H1 (cell line): ENCODE measurements around the gene RNF10. TPM values are rescaled to one million over a fixed set of nuclear protein-coding genes. Genes with fewer than 3 reads are reported as not detected.

Experiments
- CTCF ChIA-PET: fragments of 300-600 bp; sonication (Branson Sonifier 250); formaldehyde crosslinking; loops from one replicate; lab custom pipeline; 2021; ENCODE audit not compliant: partially characterized antibody; lab: Charles Lee
- POLR2A ChIA-PET: fragments of 300-600 bp; sonication (Branson Sonifier 250); formaldehyde crosslinking; loops from one replicate; lab custom pipeline; 2021; ENCODE audit warnings: inconsistent platforms; ENCODE audit not compliant: partially characterized antibody; lab: Charles Lee
- DNase-seq, 2 experiments: peaks; one replicate each; pipeline versions ENCODE4 v3.0.0 to v3.0.0-alpha.2; 2010 to 2022; ENCODE audit warnings: low spot score in 2 of 2, low read depth in 1 of 2, mixed read lengths in 1 of 2
- FAIRE-seq: peaks from 2 replicates; lab custom pipeline; 2011; peaks lifted over from hg19 to GRCh38; lab: Jason Lieb, UNC
- H2AFZ ChIP-seq: 2 replicates; pipeline ENCODE4 v1.8.1; 2012; ENCODE audit warnings: low read length, inconsistent platforms
- H2AK5ac ChIP-seq: 2 replicates; pipeline ENCODE4 v1.6.1; 2013; ENCODE audit warnings: low read depth, low read length
- H2BK120ac ChIP-seq: replicated peaks from 2 replicates; pipeline ENCODE3; 2013; ENCODE audit warnings: low read depth, low read length, inconsistent platforms
- H2BK12ac ChIP-seq: 2 replicates; pipeline ENCODE4 v1.6.1; 2013; ENCODE audit warnings: low read depth, low read length
- H2BK15ac ChIP-seq: 2 replicates; pipeline ENCODE4 v1.6.1; 2013; ENCODE audit warnings: low read length
- H2BK20ac ChIP-seq: 2 replicates; pipeline ENCODE4 v1.6.1; 2013; ENCODE audit warnings: low read length
- H2BK5ac ChIP-seq: 2 replicates; pipeline ENCODE4 v1.6.1; 2013; ENCODE audit warnings: low read depth, low read length
- H3K14ac ChIP-seq: 2 replicates; pipeline ENCODE4 v1.6.1; 2013; ENCODE audit warnings: inconsistent platforms; ENCODE audit not compliant: insufficient read length
- H3K18ac ChIP-seq: 2 replicates; pipeline ENCODE4 v1.6.1; 2013; ENCODE audit warnings: low read length; ENCODE audit errors: extremely low read depth
- H3K23ac ChIP-seq: 2 replicates; pipeline ENCODE4 v1.6.1; 2013; ENCODE audit warnings: inconsistent platforms; ENCODE audit not compliant: insufficient read length
- H3K23me2 ChIP-seq: 2 replicates; pipeline ENCODE4 v1.6.1; 2013; ENCODE audit warnings: low read depth, low read length
- H3K27ac ChIP-seq: 2 replicates; pipeline ENCODE4 v1.6.1; 2011; ENCODE audit warnings: low read depth, low read length, inconsistent platforms
- H3K27me3 ChIP-seq, 4 experiments: replicated peaks in 1 of 4; 1 replicate in 1 of 4; 2 replicates in 3 of 4; pipeline versions ENCODE4 v1.6.1 to v1.8.1; 2011 to 2013; ENCODE audit warnings: low read length in 3 of 4, mild to moderate bottlenecking in 3 of 4, inconsistent platforms in 2 of 4, mixed read lengths in 2 of 4, moderate library complexity in 1 of 4; ENCODE audit not compliant: control insufficient read depth in 3 of 4, insufficient read depth in 3 of 4; ENCODE audit errors: extremely low read depth in 1 of 4
- H3K36me3 ChIP-seq, 4 experiments: 2 replicates each; pipeline versions ENCODE4 v1.6.1 to v1.8.1; 2011 to 2013; ENCODE audit warnings: mild to moderate bottlenecking in 4 of 4, low read length in 3 of 4, moderate library complexity in 2 of 4, control low read depth in 1 of 4, inconsistent platforms in 1 of 4; ENCODE audit not compliant: insufficient read depth in 4 of 4, control insufficient read depth in 2 of 4
- H3K4ac ChIP-seq: replicated peaks from 2 replicates; pipeline ENCODE3; 2013; ENCODE audit warnings: low read length, low read depth, mixed read lengths, inconsistent platforms; ENCODE audit not compliant: insufficient read length
- H3K4me1 ChIP-seq, 4 experiments: replicated peaks in 1 of 4; 1 replicate in 1 of 4; 2 replicates in 3 of 4; pipeline versions ENCODE4 v1.6.1 to v1.8.1; 2011 to 2013; ENCODE audit warnings: low read length in 3 of 4, inconsistent platforms in 2 of 4, mixed read lengths in 1 of 4; ENCODE audit not compliant: insufficient read depth in 4 of 4, control insufficient read depth in 3 of 4
- H3K4me2 ChIP-seq, 2 experiments: 2 replicates each; pipeline versions ENCODE4 v1.6.1 to v1.8.1; 2011 to 2013; ENCODE audit warnings: low read depth in 2 of 2, low read length in 2 of 2, control low read depth in 1 of 2, inconsistent platforms in 1 of 2, mild to moderate bottlenecking in 1 of 2; ENCODE audit not compliant: insufficient read depth in 1 of 2
- H3K4me3 ChIP-seq, 4 experiments: fragments of 200-600, 300-600 bp in 1 of 4; sonication (generic), shearing (Covaris generic), sonication (Bioruptor Twin) in 1 of 4; 2 replicates each; pipeline versions ENCODE4 v1.5.1 to v1.8.1; 2011 to 2016; ENCODE audit warnings: low read length in 4 of 4, low read depth in 3 of 4, control low read depth in 2 of 4, inconsistent platforms in 2 of 4, mild to moderate bottlenecking in 2 of 4, mixed read lengths in 1 of 4, moderate library complexity in 1 of 4; ENCODE audit not compliant: insufficient read depth in 2 of 4; ENCODE audit errors: extremely low read depth in 1 of 4
- H3K56ac ChIP-seq: replicated peaks from 2 replicates; pipeline ENCODE3; 2013; ENCODE audit warnings: low read depth, mild to moderate bottlenecking, mixed read lengths, low read length, inconsistent platforms; ENCODE audit not compliant: insufficient read length
- H3K79me1 ChIP-seq: 2 replicates; pipeline ENCODE4 v1.6.1; 2013; ENCODE audit warnings: low read depth, low read length, control low read depth
- H3K79me2 ChIP-seq, 2 experiments: 2 replicates each; pipeline versions ENCODE4 v1.6.1 to v1.8.1; 2012 to 2013; ENCODE audit warnings: low read length in 2 of 2, mild to moderate bottlenecking in 2 of 2, inconsistent platforms in 1 of 2; ENCODE audit not compliant: insufficient read depth in 2 of 2, control insufficient read depth in 1 of 2
- H3K9ac ChIP-seq, 4 experiments: replicated peaks in 1 of 4; 1 replicate in 1 of 4; 2 replicates in 3 of 4; pipeline versions ENCODE4 v1.6.1 to v1.8.1; 2011 to 2013; ENCODE audit warnings: low read depth in 3 of 4, low read length in 3 of 4, control low read depth in 2 of 4, mild to moderate bottlenecking in 2 of 4, moderate library complexity in 2 of 4, inconsistent platforms in 1 of 4; ENCODE audit errors: extremely low read depth in 1 of 4
- H3K9me3 ChIP-seq, 2 experiments: 2 replicates each; pipeline versions ENCODE4 v1.6.1 to v1.8.1; 2012 to 2013; ENCODE audit warnings: mild to moderate bottlenecking in 2 of 2, moderate library complexity in 2 of 2, control low read depth in 1 of 2, inconsistent platforms in 1 of 2, low read depth in 1 of 2, low read length in 1 of 2, mixed read lengths in 1 of 2; ENCODE audit not compliant: insufficient read depth in 2 of 2
- H4K20me1 ChIP-seq, 2 experiments: replicated peaks in 1 of 2; 2 replicates each; pipeline versions ENCODE3 to v1.8.1; 2011 to 2013; ENCODE audit warnings: inconsistent platforms in 2 of 2, low read length in 2 of 2, mild to moderate bottlenecking in 1 of 2; ENCODE audit not compliant: insufficient read depth in 2 of 2, control insufficient read depth in 1 of 2
- H4K5ac ChIP-seq: 2 replicates; pipeline ENCODE4 v1.6.1; 2013; ENCODE audit warnings: low read length, low read depth, mixed read lengths, inconsistent platforms; ENCODE audit not compliant: insufficient read length
- H4K8ac ChIP-seq: 2 replicates; pipeline ENCODE4 v1.8.0; 2013; ENCODE audit warnings: mild to moderate bottlenecking, moderate library complexity, low read length, inconsistent platforms; ENCODE audit not compliant: insufficient read depth; ENCODE audit errors: extremely low read depth
- H4K91ac ChIP-seq: replicated peaks from 2 replicates; pipeline ENCODE3; 2013; ENCODE audit warnings: low read length, mixed read lengths, inconsistent platforms; ENCODE audit not compliant: insufficient read length
- POU5F1 ChIP-seq: IDR thresholded peaks from 2 replicates; pipeline ENCODE4 v1.6.1; 2011; ENCODE audit warnings: low read depth, mild to moderate bottlenecking, low read length, moderate library complexity
- RFX5 ChIP-seq: IDR thresholded peaks from 2 replicates; pipeline ENCODE4 v1.6.1; 2011; ENCODE audit warnings: low read depth, low read length, improper control_type of control experiment, borderline replicate concordance
- WGBS, 2 experiments: shearing (Covaris generic) in 1 of 2; methylation state at CpG; one replicate each; pipeline versions ENCODE4 v1.1.6 to v1.1.7; 2013 to 2015; ENCODE audit warnings: low lambda C conversion rate in 2 of 2, mixed read lengths in 2 of 2, inconsistent platforms in 1 of 2, low coverage in 1 of 2, missing lambda C conversion rate in 1 of 2; ENCODE audit not compliant: insufficient replicate concordance in 2 of 2, insufficient coverage in 1 of 2, insufficient read length in 1 of 2; ENCODE audit errors: extremely low coverage in 1 of 2, missing lambda C conversion rate in 1 of 2; 5-methylcytosine and 5-hydroxymethylcytosine counted together
- polyA plus RNA-seq, 7 experiments: library from polyadenylated mRNA; depleted of rRNA in 3 of 7; stranded (reverse) in 5 of 7; unstranded in 2 of 7; fragments of >200 nt in 5 of 7; fragments of 200-250 nt in 2 of 7; gene quantifications; 1 replicate in 5 of 7; 2 replicates in 1 of 7; 4 replicates in 1 of 7; pipeline versions ENCODE4 v1.2.1 to v1.2.3, GENCODE V29; 2011 to 2013; ENCODE audit warnings: missing spikeins in 2 of 7, mixed read lengths in 2 of 7
- total RNA-seq: library from RNA; stranded (reverse); fragmentation: NEBNext Ultra II Directional; extraction: Animal tissue kit (Norgen Biotek cat#: 25700); gene quantifications from 2 replicates; pipeline ENCODE4 v1.2.1, GENCODE V29; 2021

Gene RNF10
- total and polyA plus RNA-seq, 2 of the 8 experiments (the other 6 are each of a cell fraction or from before 2014, with no cell fraction given): 71.6 to 171 TPM

GRCh38 chr12:120504587-120504986 is 29.6 kb upstream of the RNF10 start:
- no peak overlapping the region for H2BK120ac ChIP-seq
- no peak overlapping the region for H3K56ac ChIP-seq
- no peaks in the 10 kb centered on the region for H3K79me1 ChIP-seq
- peak overlapping the region; percentile 24 to 53 for H3K4me2 ChIP-seq
- 61% methylated on average over 4 of the region's 4 CpGs; no CpG with 5 or more reads in 1 of the 2 experiments for WGBS, 2 experiments
- no peak overlapping the region for H3K18ac ChIP-seq
- no peak overlapping the region for H3K9ac ChIP-seq
- no peaks in the 10 kb centered on the region for H3K79me2 ChIP-seq
- no peaks in the 10 kb centered on the region for H4K20me1 ChIP-seq
- FAIRE-seq: peak; percentile 32
- H2BK20ac ChIP-seq: no peak overlapping the region
- H3K27me3 ChIP-seq: no peaks in the 10 kb centered on the region
- no peak overlapping the region for H3K27ac ChIP-seq
- no peak overlapping the region for H4K91ac ChIP-seq
- H3K4me1 ChIP-seq: peaks cover 5 to 9% (median 6%) of the 10 kb centered on the region in 4 experiments; a peak in 5 of 7 replicates
- TF ChIP-seq RFX5 (no peak), POU5F1 (peak; percentile 58; the same call in 1 of the 2 replicates)
- TF ChIP-seq, all 59 proteins: peak for 1
- H2BK5ac ChIP-seq: peak overlapping the region; percentile 27; the same call in 1 of the 2 replicates
- POLR2A ChIA-PET: interaction anchor here (0.5 to 4.8 kb wide), 13 partner anchors 9 to 213 kb away, joined by 3 to 31 read pairs (median 3); partner anchors contain the start of genes COQ5, DYNLL1, GATC and RNU4-2
- no peak overlapping the region for H2AFZ ChIP-seq
- H2BK15ac ChIP-seq: no peak overlapping the region
- peak overlapping the region in 3 of 4 experiments; percentile 2 to 16 (median 14); a peak in 2 of 8 replicates for H3K4me3 ChIP-seq
- H3K4ac ChIP-seq: no peak overlapping the region
- no peak overlapping the region for H3K14ac ChIP-seq
- H2BK12ac ChIP-seq: no peak overlapping the region
- H4K5ac ChIP-seq: no peak overlapping the region
- H3K23me2 ChIP-seq: no peaks in the 10 kb centered on the region
- H3K36me3 ChIP-seq: peaks cover 5 to 20% (median 12%) of the 10 kb centered on the region in 4 experiments; a peak in 7 of 8 replicates
- CTCF ChIA-PET: interaction anchor here (0.7 to 1.2 kb wide), 5 partner anchors 11 to 64 kb away, joined by 3 to 5 read pairs (median 4); no protein-coding TSS in a partner anchor
- H4K8ac ChIP-seq: no peak overlapping the region
- no peaks in the 10 kb centered on the region for H3K9me3 ChIP-seq
- H3K23ac ChIP-seq: no peak overlapping the region
- no peak for DNase-seq
- no peak overlapping the region for H2AK5ac ChIP-seq
